ENCODE results near the gene TSSK2.
"Not testable (repeated sequence)": the region's sequence is repeated elsewhere in the genome, so short reads cannot be mapped to it uniquely, and the experiment has no call there.

TSSK2 gene

GRCh38 chr22:19143967-19144400 is 12.9 kb downstream of the TSSK2 start:
- no peak for FAIRE-seq

GRCh38 chr22:19146215-19146968 is 15.3 kb downstream of the TSSK2 start:
- no peak for FAIRE-seq

GRCh38 chr22:19147195-19147780 is 16.2 kb downstream of the TSSK2 start:
- FAIRE-seq: no peak

GRCh38 chr22:19148417-19149046 is 17.4 kb downstream of the TSSK2 start:
- FAIRE-seq: no peak

- no peak for FAIRE-seq
These were observed 18.2 kb downstream of the TSSK2 start for GRCh38 chr22:19149047-19149883.

- FAIRE-seq: no peak
These were observed 18.9 kb downstream of the TSSK2 start, which contains the start of gene GSC2 for GRCh38 chr22:19149991-19150390. TSS of gene GSC2 (minus strand) at chr22:19150292. CDS start at chr22:19150283, 9 bp downstream.

- no peak for FAIRE-seq
These were observed 19.6 kb downstream of the TSSK2 start for GRCh38 chr22:19150482-19151328.

- FAIRE-seq: no peak
These were observed 20.5 kb downstream of the TSSK2 start for GRCh38 chr22:19151329-19152191.

GRCh38 chr22:19152942-19153883 is 22.1 kb downstream of the TSSK2 start:
- no peak for FAIRE-seq

- FAIRE-seq: not testable (repeated sequence)
These were observed 25.0 kb downstream of the TSSK2 start for GRCh38 chr22:19156109-19156508.

GRCh38 chr22:19158649-19159048 is 27.5 kb downstream of the TSSK2 start:
- not testable (repeated sequence) for FAIRE-seq

GRCh38 chr22:19164425-19164824 is 33.3 kb downstream of the TSSK2 start:
- FAIRE-seq: no peak

GRCh38 chr22:19166421-19166820 is 35.3 kb downstream of the TSSK2 start:
- no peak for FAIRE-seq

GRCh38 chr22:19167106-19167869 is 36.2 kb downstream of the TSSK2 start:
- no peak for FAIRE-seq

GRCh38 chr22:19168088-19168890 is 37.2 kb downstream of the TSSK2 start:
- FAIRE-seq: no peak

GRCh38 chr22:19169002-19169946 is 38.2 kb downstream of the TSSK2 start:
- no peak for FAIRE-seq

- no peak for FAIRE-seq
These were observed 38.8 kb downstream of the TSSK2 start for GRCh38 chr22:19169947-19170318.
